ENCODE measurements around the gene ZNF430. TPM values are rescaled to one million over a fixed set of nuclear protein-coding genes. Genes with fewer than 3 reads are reported as not detected.

The ZNF430 gene
- polyA plus RNA-seq, 2 of the 4 experiments (the other 2 are of a cell fraction), result 3.2 to 3.6 TPM

DNA sequence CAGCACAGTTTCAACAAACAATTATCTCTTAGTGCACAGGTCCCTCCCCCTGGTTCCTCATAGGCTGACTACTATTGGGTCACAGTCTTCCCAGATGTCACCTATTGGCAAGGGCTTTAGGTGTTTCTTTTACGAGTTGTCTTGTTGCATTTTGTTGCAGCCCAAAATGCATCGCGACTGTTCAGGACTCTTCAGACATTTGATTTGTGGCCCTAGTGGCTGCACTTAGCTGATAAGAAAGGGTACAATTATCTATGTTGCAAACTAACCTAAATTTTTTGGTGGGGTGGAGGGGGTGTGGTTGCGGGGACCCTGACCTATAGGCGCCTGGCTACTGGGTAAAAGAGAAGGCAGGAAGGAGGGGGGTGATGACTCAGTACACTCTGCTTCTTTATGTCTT lies 32.4 kb downstream of the ZNF430 start:
- Histone ChIP-seq H3K4me3 (no peak overlapping the region), H3K4me1 (no peaks in the 10 kb centered on the region), H3K9me3 (peaks cover 37% of the 10 kb centered on the region), H3K4me2 (no peak overlapping the region), H3K27ac (no peak overlapping the region)
- ChIA-PET CTCF (no interaction called here), POLR2A (no interaction called here)
- TF ChIP-seq POLR2AphosphoS2 (conservative IDR thresholded peaks at IDR 0.05; ENCODE audit: low read length) (no peak), RNF2 (IDR thresholded peaks at IDR 0.05; ENCODE audit: borderline replicate concordance, low read depth) (no peak), HEYL (CRISPR knock-in tag; IDR thresholded peaks at IDR 0.05) (no peak), NPAS2 (CRISPR knock-in tag; IDR thresholded peaks at IDR 0.05; ENCODE audit: borderline replicate concordance) (no peak), EP300 (IDR thresholded peaks at IDR 0.05) (no peak), TFCP2L1 (CRISPR knock-in tag; IDR thresholded peaks at IDR 0.05) (no peak), MAZ (IDR thresholded peaks at IDR 0.05; ENCODE audit: borderline replicate concordance, low read depth, low read length) (no peak), ZFP36 (IDR thresholded peaks at IDR 0.05; ENCODE audit: borderline replicate concordance, partially characterized antibody) (no peak), FOXS1 (CRISPR knock-in tag; IDR thresholded peaks at IDR 0.05) (no peak), BCL3 (IDR thresholded peaks at IDR 0.05) (no peak)
- ATAC-seq (no peak), DNase-seq (ENCODE audit: low read depth in 1 of 2, low spot score in 1 of 2) (no peak), FAIRE-seq (no peak)
- 95% methylated on average over 5 of the region's 5 CpGs for WGBS (ENCODE audit: missing lambda C conversion rate)

DNA sequence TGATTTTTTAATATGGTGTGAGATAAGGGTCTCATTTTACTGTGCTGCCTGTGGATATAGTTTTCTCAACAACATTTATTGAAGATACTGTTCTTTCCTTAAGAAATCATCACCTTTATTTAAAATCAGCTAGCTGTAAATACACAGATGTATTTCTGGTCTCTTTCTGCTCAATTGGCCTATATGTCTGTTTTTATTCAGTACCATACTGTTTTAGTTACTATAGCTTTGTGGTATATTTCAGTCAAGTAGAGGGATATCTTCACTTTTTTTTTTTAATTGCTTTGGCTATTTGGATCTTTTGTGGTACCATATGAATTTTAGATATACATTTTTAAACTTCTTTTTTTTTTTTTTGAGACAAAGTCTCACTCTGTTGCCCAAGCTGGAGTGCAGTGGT lies 44.9 kb downstream of the ZNF430 start:
- ATAC-seq (no peak), FAIRE-seq (no peak), DNase-seq (ENCODE audit: low read depth in 1 of 2, low spot score in 1 of 2) (no peak)
- no peaks in the 10 kb centered on the region for H3K4me1 ChIP-seq
- H3K27ac ChIP-seq, result no peak overlapping the region
- no peak overlapping the region for H3K4me3 ChIP-seq
- no peak for TF ChIP-seq NR3C1 (IDR thresholded peaks at IDR 0.05)
- no peak for TF ChIP-seq HOXB13 (CRISPR knock-in tag; IDR thresholded peaks at IDR 0.05; ENCODE audit: low read depth)
- TF ChIP-seq SMC3 (IDR thresholded peaks at IDR 0.05), result no peak
- no peak for TF ChIP-seq HMGXB4 (CRISPR knock-in tag; IDR thresholded peaks at IDR 0.05; ENCODE audit: borderline replicate concordance)
- no peak for TF ChIP-seq JUNB (IDR thresholded peaks at IDR 0.05)
- no peak for TF ChIP-seq FOSL2 (IDR thresholded peaks at IDR 0.05)
- no peak for TF ChIP-seq FOSL2 (CRISPR knock-in tag; IDR thresholded peaks at IDR 0.05)
- TF ChIP-seq HES2 (IDR thresholded peaks at IDR 0.05), result no peak
- no peak for TF ChIP-seq ZFP36 (IDR thresholded peaks at IDR 0.05; ENCODE audit: borderline replicate concordance, partially characterized antibody)
- TF ChIP-seq FOSB (CRISPR knock-in tag; IDR thresholded peaks at IDR 0.05), result no peak
- no peak for TF ChIP-seq ELK1 (IDR thresholded peaks at IDR 0.05; ENCODE audit: low read depth, low read length)
- TF ChIP-seq CBX2 (IDR thresholded peaks at IDR 0.05; ENCODE audit: borderline replicate concordance, low read depth), result no peak
- TF ChIP-seq E2F6 (IDR thresholded peaks at IDR 0.05; ENCODE audit: borderline replicate concordance, low read depth), result no peak
- no peak for TF ChIP-seq SREBF2 (IDR thresholded peaks at IDR 0.05)
- no peak for TF ChIP-seq RCOR1 (IDR thresholded peaks at IDR 0.05; ENCODE audit: low read depth, low read length)
- TF ChIP-seq BCL3 (IDR thresholded peaks at IDR 0.05), result no peak
- TF ChIP-seq HOXB5 (CRISPR knock-in tag; IDR thresholded peaks at IDR 0.05), result no peak
- TF ChIP-seq, protein P1, sequence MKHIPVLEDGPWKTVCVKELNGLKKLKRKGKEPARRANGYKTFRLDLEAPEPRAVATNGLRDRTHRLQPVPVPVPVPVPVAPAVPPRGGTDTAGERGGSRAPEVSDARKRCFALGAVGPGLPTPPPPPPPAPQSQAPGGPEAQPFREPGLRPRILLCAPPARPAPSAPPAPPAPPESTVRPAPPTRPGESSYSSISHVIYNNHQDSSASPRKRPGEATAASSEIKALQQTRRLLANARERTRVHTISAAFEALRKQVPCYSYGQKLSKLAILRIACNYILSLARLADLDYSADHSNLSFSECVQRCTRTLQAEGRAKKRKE (CRISPR knock-in tag; IDR thresholded peaks at IDR 0.05; ENCODE audit: low read depth), result no peak
- peaks cover 9% of the 10 kb centered on the region; the same call in 2 of the 3 replicates for H3K9me3 ChIP-seq
- ChIA-PET CTCF (no interaction called here), POLR2A (no interaction called here)
- H3K4me2 ChIP-seq, result no peak overlapping the region

Data from A549 (cell line).